Type B pancreatic cell (in vitro differentiated cells): Measurements from ENCODE around the gene HLA-DPA1. TPM values are rescaled to one million over a fixed set of nuclear protein-coding genes. Genes with fewer than 3 reads are reported as not detected.
"Not testable (repeated sequence)": the region's sequence is repeated elsewhere in the genome, so short reads cannot be mapped to it uniquely, and the experiment has no call there.

Source experiments
- DNase-seq: peaks from one replicate; pipeline ENCODE4 v3.0.0; 2021; ENCODE audit warnings: mixed read lengths; ENCODE audit not compliant: unreplicated experiment; ENCODE audit errors: extremely low spot score
- H3K27ac Mint-ChIP-seq: 2 replicates; pipeline ENCODE4 v1.8.0; 2021; ENCODE audit warnings: mild to moderate bottlenecking, mixed read lengths
- H3K27me3 Mint-ChIP-seq: 2 replicates; pipeline ENCODE4 v1.8.0; 2021; ENCODE audit warnings: mixed read lengths
- H3K36me3 Mint-ChIP-seq: 2 replicates; pipeline ENCODE4 v1.8.0; 2021; ENCODE audit warnings: mixed read lengths
- H3K4me1 Mint-ChIP-seq: one replicate; pipeline ENCODE4 v1.8.0; 2021; ENCODE audit warnings: mixed read lengths; ENCODE audit not compliant: unreplicated experiment
- H3K4me3 Mint-ChIP-seq: 2 replicates; pipeline ENCODE4 v1.8.0; 2021; ENCODE audit warnings: mild to moderate bottlenecking, mixed read lengths
- H3K9me3 Mint-ChIP-seq: 2 replicates; pipeline ENCODE4 v1.8.0; 2021; ENCODE audit warnings: mixed read lengths
- total RNA-seq: library from RNA; stranded (reverse); gene quantifications from 2 replicates; pipeline ENCODE4 v1.2.1, GENCODE V29; 2021; ENCODE audit warnings: low replicate concordance
- TF ChIP-seq, protein P1 (sequence below): fragments of 200-600 bp; sonication (generic); conservative IDR thresholded peaks from 2 replicates; pipeline ENCODE4 v1.5.0; 2021; ENCODE audit warnings: antibody characterized with exemption, mild to moderate bottlenecking

HLA-DPA1 gene
- total RNA-seq, 1 donor from 2014 or later, result 2.6 TPM

- H3K9me3 Mint-ChIP-seq, result no peaks in the 10 kb centered on the region
- no peaks in the 10 kb centered on the region for H3K36me3 Mint-ChIP-seq
- no peak overlapping the region for H3K4me3 Mint-ChIP-seq
- H3K4me1 Mint-ChIP-seq, result no peaks in the 10 kb centered on the region
- TF ChIP-seq, protein P1, sequence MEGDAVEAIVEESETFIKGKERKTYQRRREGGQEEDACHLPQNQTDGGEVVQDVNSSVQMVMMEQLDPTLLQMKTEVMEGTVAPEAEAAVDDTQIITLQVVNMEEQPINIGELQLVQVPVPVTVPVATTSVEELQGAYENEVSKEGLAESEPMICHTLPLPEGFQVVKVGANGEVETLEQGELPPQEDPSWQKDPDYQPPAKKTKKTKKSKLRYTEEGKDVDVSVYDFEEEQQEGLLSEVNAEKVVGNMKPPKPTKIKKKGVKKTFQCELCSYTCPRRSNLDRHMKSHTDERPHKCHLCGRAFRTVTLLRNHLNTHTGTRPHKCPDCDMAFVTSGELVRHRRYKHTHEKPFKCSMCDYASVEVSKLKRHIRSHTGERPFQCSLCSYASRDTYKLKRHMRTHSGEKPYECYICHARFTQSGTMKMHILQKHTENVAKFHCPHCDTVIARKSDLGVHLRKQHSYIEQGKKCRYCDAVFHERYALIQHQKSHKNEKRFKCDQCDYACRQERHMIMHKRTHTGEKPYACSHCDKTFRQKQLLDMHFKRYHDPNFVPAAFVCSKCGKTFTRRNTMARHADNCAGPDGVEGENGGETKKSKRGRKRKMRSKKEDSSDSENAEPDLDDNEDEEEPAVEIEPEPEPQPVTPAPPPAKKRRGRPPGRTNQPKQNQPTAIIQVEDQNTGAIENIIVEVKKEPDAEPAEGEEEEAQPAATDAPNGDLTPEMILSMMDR, result no peak
- H3K27ac Mint-ChIP-seq, result no peak overlapping the region
- no peak for DNase-seq
- peaks cover 10% of the 10 kb centered on the region for H3K27me3 Mint-ChIP-seq
These were observed 2.5 kb downstream of the HLA-DPA1 start for GRCh38 chr6:33070909-33071308.

- Mint-ChIP-seq H3K4me3 (no peak overlapping the region), H3K4me1 (no peaks in the 10 kb centered on the region), H3K27me3 (peaks cover 19% of the 10 kb centered on the region), H3K9me3 (no peaks in the 10 kb centered on the region), H3K27ac (no peak overlapping the region), H3K36me3 (no peaks in the 10 kb centered on the region)
- TF ChIP-seq, protein P1, result no peak
- no peak for DNase-seq
These were observed 4.3 kb downstream of the HLA-DPA1 start for GRCh38 chr6:33069021-33069738.

GRCh38 chr6:33066917-33067521 lies 6.4 kb downstream of the HLA-DPA1 start:
- H3K9me3 Mint-ChIP-seq, result no peaks in the 10 kb centered on the region
- H3K27me3 Mint-ChIP-seq, result peaks cover 16% of the 10 kb centered on the region
- no peak overlapping the region for H3K27ac Mint-ChIP-seq
- TF ChIP-seq, protein P1, result no peak
- no peaks in the 10 kb centered on the region for H3K36me3 Mint-ChIP-seq
- DNase-seq, result no peak
- no peaks in the 10 kb centered on the region for H3K4me1 Mint-ChIP-seq
- H3K4me3 Mint-ChIP-seq, result no peak overlapping the region

DNA sequence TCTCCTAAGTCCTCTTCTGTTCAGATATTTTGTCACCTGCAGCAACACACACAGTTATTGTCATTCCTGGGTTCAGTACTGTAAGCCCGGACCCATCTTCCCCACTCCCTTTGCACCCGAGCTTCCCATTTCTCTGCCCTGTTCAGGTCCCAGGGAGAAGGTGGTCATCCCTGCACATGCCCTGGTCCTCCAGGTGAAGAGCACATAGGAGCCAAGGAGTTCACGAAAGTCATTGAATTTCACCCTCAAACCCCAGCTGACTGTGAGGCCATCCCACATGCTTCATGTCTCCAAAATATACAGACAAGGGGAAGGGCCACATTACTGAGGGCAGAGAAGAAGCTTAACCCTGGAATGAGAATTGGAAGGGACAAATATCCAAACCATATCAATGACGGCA lies 8.1 kb downstream of the HLA-DPA1 start:
- Mint-ChIP-seq H3K27me3 (peaks cover 12% of the 10 kb centered on the region), H3K36me3 (no peaks in the 10 kb centered on the region), H3K27ac (no peak overlapping the region), H3K4me1 (no peaks in the 10 kb centered on the region), H3K9me3 (no peaks in the 10 kb centered on the region), H3K4me3 (no peak overlapping the region)
- TF ChIP-seq, protein P1, result no peak
- DNase-seq, result no peak

DNA sequence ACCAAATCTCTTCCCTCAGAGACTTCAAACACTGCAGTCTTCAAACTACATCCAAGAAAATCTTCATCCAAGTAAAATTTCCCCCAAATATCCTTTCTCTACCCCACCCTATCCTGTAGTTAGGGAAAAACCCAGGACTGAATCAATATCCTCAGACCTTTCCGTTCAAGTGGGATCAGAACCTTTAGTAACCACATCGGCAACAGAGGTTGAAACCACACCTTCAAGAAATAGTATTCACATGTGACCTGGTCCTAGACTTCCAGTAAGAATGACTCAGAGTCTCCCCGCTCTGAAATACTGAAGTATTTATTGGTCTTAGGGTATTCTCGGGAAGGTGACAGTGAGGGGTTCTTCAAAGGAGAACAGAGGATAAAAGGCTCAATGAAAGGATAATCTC lies 8.7 kb downstream of the HLA-DPA1 start:
- Mint-ChIP-seq H3K36me3 (no peaks in the 10 kb centered on the region), H3K4me3 (no peak overlapping the region), H3K4me1 (no peaks in the 10 kb centered on the region), H3K27ac (no peak overlapping the region), H3K9me3 (no peaks in the 10 kb centered on the region), H3K27me3 (peaks cover 12% of the 10 kb centered on the region)
- TF ChIP-seq, protein P1, result no peak
- DNase-seq, result no peak

DNA sequence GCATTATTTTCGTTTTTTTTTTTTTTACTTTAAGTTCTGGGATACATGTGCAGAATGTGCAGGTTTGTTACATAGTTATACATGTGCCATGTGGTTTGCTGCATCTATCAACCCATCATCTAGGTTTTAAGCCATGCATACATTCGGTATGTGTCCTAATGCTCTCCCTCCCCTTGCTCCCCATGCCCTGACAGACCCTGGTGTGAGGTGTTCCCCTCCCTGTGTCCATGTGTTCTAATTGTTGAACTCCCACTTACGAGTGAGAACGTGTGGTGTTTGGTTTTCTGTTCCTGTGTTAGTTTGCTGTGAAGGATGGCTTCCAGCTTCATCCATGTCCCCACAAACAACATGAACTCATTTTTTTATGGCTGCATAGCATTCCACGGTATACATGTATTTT lies 10.0 kb downstream of the HLA-DPA1 start:
- not testable (repeated sequence) for H3K9me3 Mint-ChIP-seq, DNase-seq, H3K27ac Mint-ChIP-seq, H3K4me1 Mint-ChIP-seq, H3K4me3 Mint-ChIP-seq, H3K36me3 Mint-ChIP-seq
- peaks cover 14% of the 10 kb centered on the region for H3K27me3 Mint-ChIP-seq
